SK-N-SH (cell line): ENCODE measurements around the gene FZD4. TPM values are rescaled to one million over a fixed set of nuclear protein-coding genes. Genes with fewer than 3 reads are reported as not detected.
"Not testable (repeated sequence)": the region's sequence is repeated elsewhere in the genome, so short reads cannot be mapped to it uniquely, and the experiment has no call there.

Experiments used
- CTCF ChIA-PET: fragments of 300-600, 350-600 bp; formaldehyde crosslinking; extraction: SDS; loops from one replicate; lab custom pipeline; 2021; lab: Yijun Ruan, JAX
- POLR2A ChIA-PET: fragments of 350-600 bp; sonication (Branson Sonifier 250); formaldehyde crosslinking; extraction: SDS; loops from one replicate; lab custom pipeline; 2020; ENCODE audit warnings: antibody characterized with exemption, inconsistent platforms; lab: Yijun Ruan, JAX
- DNase-seq: peaks from one replicate; pipeline ENCODE4 v3.0.0; 2012
- H2AFZ ChIP-seq: fragments of 200-600 bp; sonication (generic); 2 replicates; pipeline ENCODE4 v1.8.1; 2016; ENCODE audit warnings: antibody characterized with exemption, mild to moderate bottlenecking, low read depth
- H3F3A ChIP-seq: fragments of 200-600 bp; sonication (generic); replicated peaks from 2 replicates; pipeline ENCODE3; 2016; ENCODE audit warnings: antibody characterized with exemption, mild to moderate bottlenecking; ENCODE audit not compliant: insufficient read depth
- H3K27ac ChIP-seq, 2 experiments: fragments of 200-500 bp in 1 of 2; fragments of 200-600 bp in 1 of 2; sonication (Bioruptor generic) in 1 of 2; sonication (generic), shearing (Covaris generic) in 1 of 2; 2 replicates each; pipeline versions ENCODE4 v1.5.1 to v1.6.1; 2014 to 2016; ENCODE audit warnings: low read depth in 2 of 2, inconsistent platforms in 1 of 2, low read length in 1 of 2, mild to moderate bottlenecking in 1 of 2, mixed read lengths in 1 of 2
- H3K27me3 ChIP-seq: fragments of 200-600 bp; sonication (generic), shearing (Covaris generic); 2 replicates; pipeline ENCODE4 v1.6.1; 2016; ENCODE audit warnings: mixed run types; ENCODE audit not compliant: insufficient read depth
- H3K36me3 ChIP-seq, 2 experiments: fragments of 200-500 bp in 1 of 2; fragments of 200-600 bp in 1 of 2; sonication (Bioruptor generic) in 1 of 2; sonication (generic) in 1 of 2; replicated peaks in 1 of 2; 2 replicates each; pipeline versions ENCODE3 to v1.5.1; 2014 to 2016; ENCODE audit warnings: low read length in 1 of 2, mild to moderate bottlenecking in 1 of 2; ENCODE audit not compliant: insufficient read depth in 2 of 2, control insufficient read depth in 1 of 2
- H3K4me1 ChIP-seq, 2 experiments: fragments of 200-500 bp in 1 of 2; fragments of 200-600 bp in 1 of 2; sonication (Bioruptor generic) in 1 of 2; sonication (generic), shearing (Covaris generic) in 1 of 2; 2 replicates each; pipeline versions ENCODE4 v1.5.1 to v1.6.1; 2014 to 2016; ENCODE audit warnings: low read depth in 1 of 2, low read length in 1 of 2, mixed run types in 1 of 2; ENCODE audit not compliant: insufficient read depth in 2 of 2, control insufficient read depth in 1 of 2
- H3K4me2 ChIP-seq: fragments of 200-600 bp; sonication (generic), shearing (Covaris generic); 2 replicates; pipeline ENCODE4 v1.6.1; 2017; ENCODE audit warnings: mixed run types
- H3K4me3 ChIP-seq, 2 experiments: fragments of 200-500 bp in 1 of 2; fragments of 200-600 bp in 1 of 2; sonication (Bioruptor generic) in 1 of 2; sonication (generic), shearing (Covaris generic) in 1 of 2; 2 replicates each; pipeline versions ENCODE4 v1.5.1 to v1.8.1; 2014 to 2016; ENCODE audit warnings: low read depth in 2 of 2, inconsistent platforms in 1 of 2, low read length in 1 of 2, mild to moderate bottlenecking in 1 of 2, mixed read lengths in 1 of 2, moderate library complexity in 1 of 2
- H3K79me2 ChIP-seq: fragments of 200-600 bp; sonication (generic); 2 replicates; pipeline ENCODE4 v1.8.1; 2017; ENCODE audit warnings: mild to moderate bottlenecking; ENCODE audit not compliant: insufficient read depth
- H3K9ac ChIP-seq: fragments of 200-600 bp; sonication (generic); 2 replicates; pipeline ENCODE4 v1.6.1; 2017; ENCODE audit warnings: mixed run types
- H3K9me2 ChIP-seq: fragments of 200-600 bp; sonication (generic); 2 replicates; pipeline ENCODE4 v1.6.1; 2017; ENCODE audit warnings: mixed run types
- H3K9me3 ChIP-seq: fragments of 200-600 bp; sonication (generic); 2 replicates; pipeline ENCODE4 v1.6.1; 2017; ENCODE audit warnings: mixed run types, mild to moderate bottlenecking, moderate library complexity
- H4K20me1 ChIP-seq: fragments of 200-600 bp; sonication (generic); 2 replicates; pipeline ENCODE4 v1.6.1; 2017; ENCODE audit warnings: mild to moderate bottlenecking, mixed run types; ENCODE audit not compliant: insufficient read depth
- CHD2 ChIP-seq: fragments of 150-350 bp; IDR thresholded peaks from 2 replicates; pipeline ENCODE4 v1.6.1; 2018; ENCODE audit warnings: low read length; ENCODE audit not compliant: partially characterized antibody
- EP300 ChIP-seq, 2 experiments: IDR thresholded peaks; 2 replicates each; pipeline versions ENCODE4 v1.4.0 to v1.6.1; 2012; ENCODE audit warnings: borderline replicate concordance in 1 of 2, low read depth in 1 of 2, low read length in 1 of 2
- EZH2phosphoT487 ChIP-seq: fragments of 200-600 bp; sonication (generic); IDR thresholded peaks from 2 replicates; pipeline ENCODE4 v1.6.1; 2017; ENCODE audit warnings: low read depth, mixed run types, mild to moderate bottlenecking, antibody characterized with exemption, moderate library complexity, borderline replicate concordance
- FOSL2 ChIP-seq: IDR thresholded peaks from 2 replicates; pipeline ENCODE4 v1.4.0; 2012; ENCODE audit warnings: low read depth, mild to moderate bottlenecking, moderate library complexity, borderline replicate concordance
- FOXJ3 ChIP-seq: sonication (generic); formaldehyde crosslinking; IDR thresholded peaks from 2 replicates; pipeline ENCODE4 v1.5.1; 2020; ENCODE audit warnings: mild to moderate bottlenecking, missing genetic modification reagents
- GATA2 ChIP-seq: sonication (generic); formaldehyde crosslinking; IDR thresholded peaks from 2 replicates; pipeline ENCODE4 v1.5.0; 2020; ENCODE audit warnings: mild to moderate bottlenecking, missing genetic modification reagents
- JUND ChIP-seq: IDR thresholded peaks from 2 replicates; pipeline ENCODE4 v1.4.0; 2012
- NFIC ChIP-seq: IDR thresholded peaks from 2 replicates; pipeline ENCODE4 v1.4.0; 2012; ENCODE audit warnings: borderline replicate concordance
- POLR2AphosphoS5 ChIP-seq: IDR thresholded peaks from 2 replicates; pipeline ENCODE4 v1.6.1; 2012; ENCODE audit warnings: low read depth, low read length
- RXRA ChIP-seq: IDR thresholded peaks from 2 replicates; pipeline ENCODE4 v1.4.0; 2012; ENCODE audit warnings: low read depth, mild to moderate bottlenecking, borderline replicate concordance
- SMC3 ChIP-seq: IDR thresholded peaks from 2 replicates; pipeline ENCODE4 v1.6.1; 2012; ENCODE audit warnings: low read depth, low read length, improper control_type of control experiment
- TAF1 ChIP-seq: IDR thresholded peaks from 2 replicates; pipeline ENCODE4 v1.6.1; 2012; ENCODE audit warnings: low read depth, mild to moderate bottlenecking, low read length, moderate library complexity, borderline replicate concordance
- TCF12 ChIP-seq: IDR thresholded peaks from 2 replicates; pipeline ENCODE4 v1.4.0; 2012
- TEAD4 ChIP-seq: IDR thresholded peaks from 2 replicates; pipeline ENCODE4 v1.4.0; 2012; ENCODE audit warnings: mild to moderate bottlenecking, borderline replicate concordance; ENCODE audit not compliant: insufficient read depth
- WGBS: methylation state at CpG from one replicate; pipeline ENCODE4 v1.1.6; 2017; ENCODE audit warnings: low lambda C conversion rate; 5-methylcytosine and 5-hydroxymethylcytosine counted together
- polyA plus RNA-seq, 3 experiments: library from polyadenylated mRNA; depleted of rRNA; stranded (reverse); fragments of >200 nt; gene quantifications; 2 replicates each; pipeline ENCODE4 v1.2.3, GENCODE V29; 2012
- TF ChIP-seq, protein P1 (sequence below): fragments of 150-350 bp; IDR thresholded peaks from 2 replicates; pipeline ENCODE4 v1.6.1; 2017; ENCODE audit warnings: antibody characterized with exemption, low read length, low read depth, borderline replicate concordance
- TF ChIP-seq, protein P2 (sequence below): IDR thresholded peaks from 2 replicates; pipeline ENCODE4; 2012
- TF ChIP-seq, protein P3 (sequence below): fragments of 200-600 bp; sonication (generic); IDR thresholded peaks from 2 replicates; pipeline ENCODE4 v1.6.1; 2017; ENCODE audit warnings: antibody characterized with exemption, mild to moderate bottlenecking, moderate library complexity

The FZD4 gene
- polyA plus RNA-seq, 1 of the 3 experiments (the other 2 are of a cell fraction): 0.72 TPM

DNA sequence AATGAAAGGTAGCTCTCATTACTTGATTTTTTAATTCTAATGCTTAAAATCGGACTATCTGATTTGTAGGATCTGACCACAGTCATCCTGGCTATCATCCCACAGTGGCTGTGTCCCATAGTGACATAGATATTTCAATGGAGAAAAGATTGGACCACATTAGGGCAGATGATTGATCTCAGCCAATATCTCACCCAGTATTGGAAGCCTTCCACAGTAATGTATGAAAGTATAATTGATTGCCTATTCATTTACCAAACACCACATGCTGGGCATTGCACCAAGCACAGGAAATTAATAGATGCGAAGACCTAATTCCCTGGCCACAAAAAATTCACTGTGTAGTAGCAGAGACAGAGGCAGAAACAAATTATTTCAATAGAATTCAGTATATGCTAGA is 37.6 kb downstream of the FZD4 start:
- ChIA-PET CTCF (interaction anchor here (1.4 to 6.2 kb wide), 3 partner anchors 8 to 48 kb away, joined by 3 to 123 read pairs (median 7); no protein-coding TSS in a partner anchor), POLR2A (no interaction called here)
- H2AFZ ChIP-seq: no peak overlapping the region
- no peak overlapping the region for H3K9ac ChIP-seq
- 0 out of 2 replicates have a peak overlapping the region, but pooled peaks have one; percentile 21 for H3K4me2 ChIP-seq
- peak overlapping the region in 1 of 2 experiments; percentile 96; a peak in 2 of 4 replicates for H3K27ac ChIP-seq
- H3F3A ChIP-seq: peaks cover 40% of the 10 kb centered on the region
- peaks cover 0 to 34% of the 10 kb centered on the region in 2 experiments; a peak in 3 of 4 replicates for H3K4me1 ChIP-seq
- H3K79me2 ChIP-seq: peaks cover 32% of the 10 kb centered on the region; the same call in 1 of the 2 replicates
- H3K27me3 ChIP-seq: no peaks in the 10 kb centered on the region
- H3K9me2 ChIP-seq: no peaks in the 10 kb centered on the region
- H4K20me1 ChIP-seq: no peaks in the 10 kb centered on the region
- no peak overlapping the region for H3K4me3 ChIP-seq
- TF ChIP-seq CHD2 (no peak), JUND (no peak), POLR2AphosphoS5 (no peak)
- TF ChIP-seq, all 33 proteins: peak for 0
- 85% methylated on average over 2 of the region's 2 CpGs for WGBS
- DNase-seq: no peak
- Histone ChIP-seq H3K9me3 (no peaks in the 10 kb centered on the region), H3K36me3 (peaks cover 2 to 20% of the 10 kb centered on the region in 2 experiments)

GRCh38 chr11:86916330-86916729 is 38.9 kb downstream of the FZD4 start:
- H3K4me3 ChIP-seq: peak overlapping the region in 1 of 2 experiments; percentile 22; a peak in 1 of 4 replicates
- peaks cover 0 to 28% of the 10 kb centered on the region in 2 experiments for H3K36me3 ChIP-seq
- no peaks in the 10 kb centered on the region for H3K9me3 ChIP-seq
- H3K9ac ChIP-seq: peak overlapping the region; percentile 56; the same call in 1 of the 2 replicates
- ChIA-PET CTCF (interaction anchor here (1.0 to 6.2 kb wide), 3 partner anchors 9 to 47 kb away, joined by 3 to 123 read pairs (median 3); no protein-coding TSS in a partner anchor), POLR2A (no interaction called here)
- H3F3A ChIP-seq: peaks cover 52% of the 10 kb centered on the region
- H3K27ac ChIP-seq: peak overlapping the region; percentile 71 to 96; a peak in 3 of 4 replicates
- peak overlapping the region; percentile 65 for H3K4me2 ChIP-seq
- TF ChIP-seq, protein P1, sequence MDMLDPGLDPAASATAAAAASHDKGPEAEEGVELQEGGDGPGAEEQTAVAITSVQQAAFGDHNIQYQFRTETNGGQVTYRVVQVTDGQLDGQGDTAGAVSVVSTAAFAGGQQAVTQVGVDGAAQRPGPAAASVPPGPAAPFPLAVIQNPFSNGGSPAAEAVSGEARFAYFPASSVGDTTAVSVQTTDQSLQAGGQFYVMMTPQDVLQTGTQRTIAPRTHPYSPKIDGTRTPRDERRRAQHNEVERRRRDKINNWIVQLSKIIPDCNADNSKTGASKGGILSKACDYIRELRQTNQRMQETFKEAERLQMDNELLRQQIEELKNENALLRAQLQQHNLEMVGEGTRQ: no peak
- TF ChIP-seq JUND: peak; percentile 86
- TF ChIP-seq EP300 (IDR thresholded peaks at IDR 0.05; ENCODE audit: borderline replicate concordance in 1 of 2, low read depth in 1 of 2, low read length in 1 of 2): peak in 1 of 2 experiments; percentile 46; a peak in 1 of 4 replicates
- TF ChIP-seq CHD2: no peak
- no peak for TF ChIP-seq EZH2phosphoT487
- TF ChIP-seq, protein P2, sequence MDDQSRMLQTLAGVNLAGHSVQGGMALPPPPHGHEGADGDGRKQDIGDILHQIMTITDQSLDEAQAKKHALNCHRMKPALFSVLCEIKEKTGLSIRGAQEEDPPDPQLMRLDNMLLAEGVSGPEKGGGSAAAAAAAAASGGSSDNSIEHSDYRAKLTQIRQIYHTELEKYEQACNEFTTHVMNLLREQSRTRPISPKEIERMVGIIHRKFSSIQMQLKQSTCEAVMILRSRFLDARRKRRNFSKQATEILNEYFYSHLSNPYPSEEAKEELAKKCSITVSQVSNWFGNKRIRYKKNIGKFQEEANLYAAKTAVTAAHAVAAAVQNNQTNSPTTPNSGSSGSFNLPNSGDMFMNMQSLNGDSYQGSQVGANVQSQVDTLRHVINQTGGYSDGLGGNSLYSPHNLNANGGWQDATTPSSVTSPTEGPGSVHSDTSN: peak; percentile 48; the same call in 1 of the 2 replicates
- peak; percentile 71 for TF ChIP-seq FOSL2
- TF ChIP-seq NFIC: peak; percentile 59
- TF ChIP-seq TAF1: no peak
- TF ChIP-seq TEAD4: peak; percentile 72
- TF ChIP-seq GATA2 (CRISPR knock-in tag): no peak
- no peak for TF ChIP-seq FOXJ3 (CRISPR knock-in tag)
- peak; percentile 75 for TF ChIP-seq TCF12
- TF ChIP-seq POLR2AphosphoS5: peak; percentile 28; the same call in 1 of the 2 replicates
- TF ChIP-seq SMC3: no peak
- TF ChIP-seq RXRA: no peak
- TF ChIP-seq, protein P3, sequence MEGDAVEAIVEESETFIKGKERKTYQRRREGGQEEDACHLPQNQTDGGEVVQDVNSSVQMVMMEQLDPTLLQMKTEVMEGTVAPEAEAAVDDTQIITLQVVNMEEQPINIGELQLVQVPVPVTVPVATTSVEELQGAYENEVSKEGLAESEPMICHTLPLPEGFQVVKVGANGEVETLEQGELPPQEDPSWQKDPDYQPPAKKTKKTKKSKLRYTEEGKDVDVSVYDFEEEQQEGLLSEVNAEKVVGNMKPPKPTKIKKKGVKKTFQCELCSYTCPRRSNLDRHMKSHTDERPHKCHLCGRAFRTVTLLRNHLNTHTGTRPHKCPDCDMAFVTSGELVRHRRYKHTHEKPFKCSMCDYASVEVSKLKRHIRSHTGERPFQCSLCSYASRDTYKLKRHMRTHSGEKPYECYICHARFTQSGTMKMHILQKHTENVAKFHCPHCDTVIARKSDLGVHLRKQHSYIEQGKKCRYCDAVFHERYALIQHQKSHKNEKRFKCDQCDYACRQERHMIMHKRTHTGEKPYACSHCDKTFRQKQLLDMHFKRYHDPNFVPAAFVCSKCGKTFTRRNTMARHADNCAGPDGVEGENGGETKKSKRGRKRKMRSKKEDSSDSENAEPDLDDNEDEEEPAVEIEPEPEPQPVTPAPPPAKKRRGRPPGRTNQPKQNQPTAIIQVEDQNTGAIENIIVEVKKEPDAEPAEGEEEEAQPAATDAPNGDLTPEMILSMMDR: no peak
- H3K4me1 ChIP-seq: peaks cover 0 to 34% of the 10 kb centered on the region in 2 experiments; a peak in 3 of 4 replicates
- peaks cover 32% of the 10 kb centered on the region; the same call in 1 of the 2 replicates for H3K79me2 ChIP-seq
- 11% methylated on average over 1 of the region's 1 CpG for WGBS
- no peaks in the 10 kb centered on the region for H3K9me2 ChIP-seq
- H4K20me1 ChIP-seq: no peaks in the 10 kb centered on the region
- no peaks in the 10 kb centered on the region for H3K27me3 ChIP-seq
- DNase-seq: no peak
- no peak overlapping the region for H2AFZ ChIP-seq

DNA sequence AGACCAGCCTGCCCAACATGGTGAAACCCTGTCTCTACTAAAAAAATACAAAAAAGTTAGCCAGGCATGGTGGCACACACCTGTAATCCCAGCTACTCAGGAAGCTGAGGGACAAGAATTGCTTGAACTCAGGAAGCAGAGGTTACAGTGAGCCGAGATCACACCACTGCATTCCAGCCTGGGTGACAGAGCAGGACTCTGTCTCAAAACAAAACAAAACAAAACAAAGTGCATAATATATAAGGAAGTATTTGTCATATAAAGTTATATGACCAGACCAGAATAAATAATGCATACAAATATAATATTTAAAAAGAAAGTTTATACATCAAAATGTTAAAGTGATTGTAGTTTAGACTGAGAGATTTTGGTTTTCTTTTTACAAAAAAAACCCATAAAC is 39.3 kb downstream of the FZD4 start:
- Histone ChIP-seq H3K79me2 (peaks cover 32% of the 10 kb centered on the region; the same call in 1 of the 2 replicates), H3F3A (peaks cover 53% of the 10 kb centered on the region), H3K4me2 (peak overlapping the region; percentile 65), H3K9ac (peak overlapping the region; percentile 56; the same call in 1 of the 2 replicates), H3K4me1 (peaks cover 0 to 34% of the 10 kb centered on the region in 2 experiments; a peak in 3 of 4 replicates), H3K36me3 (peaks cover 0 to 25% of the 10 kb centered on the region in 2 experiments), H3K27ac (peak overlapping the region; percentile 62 to 96; a peak in 3 of 4 replicates)
- CTCF ChIA-PET: interaction anchor here (1.0 kb wide), 1 partner anchor 23 kb away, joined by 3 read pairs; no protein-coding TSS in a partner anchor
- DNase-seq, H3K27me3 ChIP-seq, H3K9me3 ChIP-seq, H4K20me1 ChIP-seq, POLR2A ChIA-PET, H3K4me3 ChIP-seq, H2AFZ ChIP-seq, H3K9me2 ChIP-seq: not testable (repeated sequence)
- WGBS: 9% methylated on average over 1 of the region's 1 CpG
